GM12878 (cell line): ENCODE results near the gene DOCK9. TPM values are rescaled to one million over a fixed set of nuclear protein-coding genes. Genes with fewer than 3 reads are reported as not detected.

Experiments
- ATAC-seq: fragments of 200-7000 bp; cut with Tn5 transposase; 3 replicates; pipeline ENCODE4 v1.9.1; 2020; ENCODE audit warnings: mild to moderate bottlenecking, moderate library complexity
- BruUV-seq: library from RNA; stranded (reverse); fragments of 400-500 nt; replicated peaks from 2 replicates; lab custom pipeline; 2021; lab: Mats Ljungman, UMichigan
- CTCF ChIA-PET: fragments of 300-600 bp; sonication (Branson Sonifier 250); formaldehyde crosslinking; extraction: SDS; loops from one replicate; lab custom pipeline; 2021; ENCODE audit warnings: inconsistent platforms; lab: Yijun Ruan, JAX
- POLR2A ChIA-PET: fragments of 350-600 bp; formaldehyde crosslinking; extraction: SDS; loops from one replicate; lab custom pipeline; 2021; ENCODE audit warnings: inconsistent platforms; lab: Charles Lee
- RAD21 ChIA-PET: fragments of 300-600 bp; sonication (Branson Sonifier 250); formaldehyde crosslinking; loops from one replicate; lab custom pipeline; 2023; ENCODE audit warnings: antibody characterized with exemption; ENCODE audit not compliant: unreplicated experiment; lab: Charles Lee
- SMC1A ChIA-PET: fragments of 300-600 bp; sonication (Branson Sonifier 250); formaldehyde crosslinking; loops from one replicate; lab custom pipeline; 2023; ENCODE audit not compliant: unreplicated experiment, uncharacterized antibody; lab: Charles Lee
- DNase-seq: peaks from one replicate; pipeline ENCODE4 v3.0.0-alpha.2; 2011; ENCODE audit warnings: low read depth, low spot score
- FAIRE-seq: peaks from 3 replicates; lab custom pipeline; 2011; peaks lifted over from hg19 to GRCh38; lab: Jason Lieb, UNC
- H2AFZ ChIP-seq: 2 replicates; pipeline ENCODE4 v1.6.0; 2011; ENCODE audit warnings: low read depth, low read length, control low read depth; ENCODE audit not compliant: control insufficient read depth
- H3K27ac ChIP-seq: 2 replicates; pipeline ENCODE4 v1.5.1; 2011; ENCODE audit warnings: control low read depth; ENCODE audit not compliant: control insufficient read depth, insufficient read depth
- H3K27me3 ChIP-seq, 2 experiments: replicated peaks in 1 of 2; 2 replicates each; pipeline versions ENCODE4 v1.6.0 to v1.6.1; 2011; ENCODE audit warnings: low read length in 1 of 2; ENCODE audit not compliant: control insufficient read depth in 2 of 2, insufficient read depth in 2 of 2
- H3K36me3 ChIP-seq, 2 experiments: 2 replicates each; pipeline ENCODE4 v1.5.1; 2011; ENCODE audit warnings: low read length in 1 of 2; ENCODE audit not compliant: control insufficient read depth in 2 of 2, insufficient read depth in 2 of 2
- H3K4me1 ChIP-seq: 2 replicates; pipeline ENCODE4 v1.6.1; 2011; ENCODE audit warnings: mild to moderate bottlenecking, low read length, moderate library complexity, mixed read lengths; ENCODE audit not compliant: control insufficient read depth, insufficient read depth
- H3K4me2 ChIP-seq: 2 replicates; pipeline ENCODE4 v1.6.0; 2011; ENCODE audit warnings: control low read depth; ENCODE audit not compliant: control insufficient read depth, insufficient read depth
- H3K4me3 ChIP-seq: fragments of 200-600 bp; sonication (generic); 2 replicates; pipeline ENCODE4 v1.5.1; 2016
- H3K79me2 ChIP-seq: 2 replicates; pipeline ENCODE4 v1.6.0; 2011; ENCODE audit warnings: low read length; ENCODE audit not compliant: control insufficient read depth, insufficient read depth
- H3K9ac ChIP-seq: 2 replicates; pipeline ENCODE4 v1.8.0; 2011; ENCODE audit warnings: low read length, control low read depth, mixed read lengths; ENCODE audit not compliant: control insufficient read depth, insufficient read depth
- H3K9me3 ChIP-seq: replicated peaks from 3 replicates; pipeline ENCODE4 v1.5.1; 2011; ENCODE audit warnings: mild to moderate bottlenecking, low read length; ENCODE audit not compliant: control insufficient read depth, insufficient read depth
- H4K20me1 ChIP-seq: 2 replicates; pipeline ENCODE4 v1.6.0; 2011; ENCODE audit not compliant: control insufficient read depth, insufficient read depth
- CBFB ChIP-seq: IDR thresholded peaks from 2 replicates; pipeline ENCODE4 v1.6.1; 2016; ENCODE audit warnings: antibody characterized with exemption, low read depth
- CHD2 ChIP-seq: IDR thresholded peaks from 2 replicates; pipeline ENCODE4 v1.6.1; 2011; ENCODE audit warnings: low read depth, low read length, improper control_type of control experiment, borderline replicate concordance
- EED ChIP-seq: sonication (generic); IDR thresholded peaks from 2 replicates; pipeline ENCODE4 v1.6.1; 2016; ENCODE audit warnings: antibody characterized with exemption, low read depth
- GATAD2B ChIP-seq: fragments of 450-650 bp; conservative IDR thresholded peaks from 2 replicates; pipeline ENCODE4 v1.6.1; 2017; ENCODE audit warnings: low read depth, mild to moderate bottlenecking, moderate library complexity
- HDAC2 ChIP-seq: fragments of 200-600 bp; sonication (generic); IDR thresholded peaks from 2 replicates; pipeline ENCODE4 v1.6.1; 2017
- HDGF ChIP-seq: fragments of 450-650 bp; IDR thresholded peaks from 2 replicates; pipeline ENCODE4 v1.6.1; 2016; ENCODE audit warnings: antibody characterized with exemption
- HSF1 ChIP-seq: fragments of 150-350 bp; IDR thresholded peaks from 2 replicates; pipeline ENCODE4 v1.6.1; 2014; ENCODE audit warnings: mild to moderate bottlenecking, low read depth, low read length
- LARP7 ChIP-seq: fragments of 450-650 bp; IDR thresholded peaks from 2 replicates; pipeline ENCODE4 v1.6.1; 2017; ENCODE audit warnings: mild to moderate bottlenecking
- MXI1 ChIP-seq: fragments of 150-350 bp; IDR thresholded peaks from 2 replicates; pipeline ENCODE4 v1.6.1; 2011; ENCODE audit warnings: low read depth, mild to moderate bottlenecking, inconsistent platforms, low read length, improper control_type of control experiment
- NFIC ChIP-seq: IDR thresholded peaks from 2 replicates; pipeline ENCODE4 v1.6.1; 2012; ENCODE audit warnings: low read depth, mild to moderate bottlenecking, inconsistent platforms, low read length, moderate library complexity
- POLR2AphosphoS2 ChIP-seq: IDR thresholded peaks from 2 replicates; pipeline ENCODE4 v1.6.1; 2011; ENCODE audit warnings: low read depth, mild to moderate bottlenecking, low read length, improper control_type of control experiment, moderate library complexity
- RB1 ChIP-seq: fragments of 450-650 bp; formaldehyde crosslinking; IDR thresholded peaks from 2 replicates; pipeline ENCODE4 v1.6.1; 2017; ENCODE audit warnings: mild to moderate bottlenecking, borderline replicate concordance
- RCOR1 ChIP-seq: conservative IDR thresholded peaks from 2 replicates; pipeline ENCODE4 v1.6.1; 2012; ENCODE audit warnings: low read depth, low read length, improper control_type of control experiment
- TCF7 ChIP-seq: IDR thresholded peaks from 2 replicates; pipeline ENCODE4 v1.6.1; 2014; ENCODE audit warnings: antibody characterized with exemption, borderline replicate concordance
- YBX1 ChIP-seq: fragments of 450-650 bp; IDR thresholded peaks from 2 replicates; pipeline ENCODE4 v1.6.1; 2016; ENCODE audit warnings: antibody characterized with exemption
- ZBTB4 ChIP-seq: fragments of 450-650 bp; formaldehyde crosslinking; IDR thresholded peaks from 2 replicates; pipeline ENCODE4 v1.4.0; 2022; ENCODE audit warnings: mild to moderate bottlenecking, moderate library complexity
- ZNF217 ChIP-seq: fragments of 450-650 bp; IDR thresholded peaks from 2 replicates; pipeline ENCODE4 v1.6.1; 2017; ENCODE audit warnings: antibody characterized with exemption, mild to moderate bottlenecking
- WGBS: methylation state at CpG from one replicate; pipeline ENCODE4 v1.1.6; 2016; ENCODE audit warnings: low lambda C conversion rate; ENCODE audit not compliant: insufficient replicate concordance, insufficient coverage; ENCODE audit errors: missing lambda C conversion rate; 5-methylcytosine and 5-hydroxymethylcytosine counted together
- in situ Hi-C: fragments of 300-500 bp; cut with MboI; formaldehyde crosslinking; loops from 9 replicates; pipeline ENCODE4 v1.14.3; 2018; ENCODE audit warnings: mixed read lengths
- intact Hi-C: fragments of 100-400 bp; cut with micrococcal nuclease; formaldehyde crosslinking; loops from one replicate; pipeline ENCODE4 v1.14.2; 2022; ENCODE audit not compliant: unreplicated experiment
- polyA plus RNA-seq, 11 experiments: library from polyadenylated mRNA; depleted of rRNA in 4 of 11; unstranded in 6 of 11; stranded (reverse) in 5 of 11; fragments of >200 nt; fragmentation: Nextera tagmentation in 4 of 11; fragmentation: Illumina TruSeq in 1 of 11; extraction: Ambion mirVana in 4 of 11; extraction: Trizol in 1 of 11; gene quantifications; 1 replicate in 1 of 11; 2 replicates in 10 of 11; pipeline versions ENCODE4 v1.2.1 to v1.2.3, GENCODE V29; 2011 to 2016; ENCODE audit warnings: inconsistent platforms in 2 of 11, missing spikeins in 2 of 11, low read depth in 1 of 11
- total RNA-seq, 4 experiments: library from RNA; depleted of rRNA in 3 of 4; stranded (reverse); fragments of >200 nt in 3 of 4; fragmentation: Illumina TruSeq in 1 of 4; extraction: Trizol in 1 of 4; gene quantifications; 2 replicates each; pipeline versions ENCODE4 v1.2.1 to v1.2.3, GENCODE V29; 2013 to 2021
- TF ChIP-seq, protein P1 (sequence below): fragments of 450-650 bp; IDR thresholded peaks from 2 replicates; pipeline ENCODE4 v1.6.1; 2016; ENCODE audit warnings: mild to moderate bottlenecking
- TF ChIP-seq, protein P2 (sequence below): fragments of 450-650 bp; IDR thresholded peaks from 2 replicates; pipeline ENCODE4 v1.6.1; 2018; ENCODE audit warnings: borderline replicate concordance, mild to moderate bottlenecking; ENCODE audit not compliant: partially characterized antibody

The DOCK9 gene
- total and polyA plus RNA-seq, 10 of the 15 experiments (the other 5 are each of a cell fraction or from before 2014, with no cell fraction given): 0.09 to 2.9 (median 0.74) TPM

- no peak for TF ChIP-seq MXI1
- TF ChIP-seq CBFB: no peak
- TF ChIP-seq HDGF: no peak
- no peak for TF ChIP-seq TCF7
- TF ChIP-seq CHD2: no peak
Observed at GRCh38 chr13:98967491-98967890, 10.4 kb downstream of the DOCK9 start (continued).

DNA sequence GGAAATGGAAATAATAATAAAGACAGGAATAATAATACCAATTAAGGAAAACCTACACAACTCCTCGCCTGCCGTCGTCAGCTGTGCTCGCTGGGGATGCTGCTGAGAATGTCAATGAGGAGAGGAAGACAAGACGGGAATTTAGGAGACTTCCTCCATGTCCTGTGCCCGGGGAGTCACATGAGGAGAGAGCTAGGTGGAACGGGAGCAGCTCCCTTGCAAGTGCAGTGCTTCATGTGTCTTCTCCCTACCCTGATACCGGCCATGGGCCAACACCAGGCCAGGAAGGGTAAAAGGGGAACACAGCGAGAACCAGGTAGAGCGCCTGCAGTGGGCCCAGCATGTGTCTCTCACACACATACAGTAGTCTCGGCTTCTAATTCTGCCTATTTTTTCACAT is 11.8 kb downstream of the DOCK9 start:
- intact Hi-C loops: no loop called here
- no peak overlapping the region for H3K9ac ChIP-seq
- CTCF ChIA-PET: no interaction called here
- TF ChIP-seq ZBTB4 (no peak), POLR2AphosphoS2 (no peak), LARP7 (no peak), YBX1 (no peak), EED (no peak), RCOR1 (no peak), HDAC2 (no peak), ZNF217 (no peak), GATAD2B (no peak), RB1 (no peak), HSF1 (no peak), NFIC (no peak)
- TF ChIP-seq, protein P1, sequence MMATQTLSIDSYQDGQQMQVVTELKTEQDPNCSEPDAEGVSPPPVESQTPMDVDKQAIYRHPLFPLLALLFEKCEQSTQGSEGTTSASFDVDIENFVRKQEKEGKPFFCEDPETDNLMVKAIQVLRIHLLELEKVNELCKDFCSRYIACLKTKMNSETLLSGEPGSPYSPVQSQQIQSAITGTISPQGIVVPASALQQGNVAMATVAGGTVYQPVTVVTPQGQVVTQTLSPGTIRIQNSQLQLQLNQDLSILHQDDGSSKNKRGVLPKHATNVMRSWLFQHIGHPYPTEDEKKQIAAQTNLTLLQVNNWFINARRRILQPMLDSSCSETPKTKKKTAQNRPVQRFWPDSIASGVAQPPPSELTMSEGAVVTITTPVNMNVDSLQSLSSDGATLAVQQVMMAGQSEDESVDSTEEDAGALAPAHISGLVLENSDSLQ: no peak
- TF ChIP-seq, protein P2, sequence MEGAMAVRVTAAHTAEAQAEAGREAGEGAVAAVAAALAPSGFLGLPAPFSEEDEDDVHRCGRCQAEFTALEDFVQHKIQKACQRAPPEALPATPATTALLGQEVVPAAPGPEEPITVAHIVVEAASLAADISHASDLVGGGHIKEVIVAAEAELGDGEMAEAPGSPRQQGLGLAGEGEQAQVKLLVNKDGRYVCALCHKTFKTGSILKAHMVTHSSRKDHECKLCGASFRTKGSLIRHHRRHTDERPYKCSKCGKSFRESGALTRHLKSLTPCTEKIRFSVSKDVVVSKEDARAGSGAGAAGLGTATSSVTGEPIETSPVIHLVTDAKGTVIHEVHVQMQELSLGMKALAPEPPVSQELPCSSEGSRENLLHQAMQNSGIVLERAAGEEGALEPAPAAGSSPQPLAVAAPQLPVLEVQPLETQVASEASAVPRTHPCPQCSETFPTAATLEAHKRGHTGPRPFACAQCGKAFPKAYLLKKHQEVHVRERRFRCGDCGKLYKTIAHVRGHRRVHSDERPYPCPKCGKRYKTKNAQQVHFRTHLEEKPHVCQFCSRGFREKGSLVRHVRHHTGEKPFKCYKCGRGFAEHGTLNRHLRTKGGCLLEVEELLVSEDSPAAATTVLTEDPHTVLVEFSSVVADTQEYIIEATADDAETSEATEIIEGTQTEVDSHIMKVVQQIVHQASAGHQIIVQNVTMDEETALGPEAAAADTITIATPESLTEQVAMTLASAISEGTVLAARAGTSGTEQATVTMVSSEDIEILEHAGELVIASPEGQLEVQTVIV: no peak

More for the DNA sequence above, 11.8 kb downstream of the DOCK9 start:
- H2AFZ ChIP-seq: no peak overlapping the region
- WGBS: 62% methylated on average over 11 of the region's 11 CpGs
- DNase-seq: no peak
- in situ Hi-C loops: no loop called here
- no TSS peak for BruUV-seq
- H3K27me3 ChIP-seq: no peaks in the 10 kb centered on the region; a peak in 1 of 4 replicates
- H3K4me1 ChIP-seq: no peaks in the 10 kb centered on the region
- FAIRE-seq: no peak
- no peaks in the 10 kb centered on the region for H3K9me3 ChIP-seq
- H3K79me2 ChIP-seq: no peaks in the 10 kb centered on the region
- POLR2A ChIA-PET: no interaction called here
- SMC1A ChIA-PET: no interaction called here
- no peak overlapping the region for H3K4me2 ChIP-seq
- no peak overlapping the region for H3K27ac ChIP-seq
- no peaks in the 10 kb centered on the region for H4K20me1 ChIP-seq
- H3K36me3 ChIP-seq: no peaks in the 10 kb centered on the region
- ATAC-seq: no peak
- RAD21 ChIA-PET: no interaction called here
- H3K4me3 ChIP-seq: no peak overlapping the region
